Measurements from ENCODE around the gene P2RX6.
"Not testable (repeated sequence)": the region's sequence is repeated elsewhere in the genome, so short reads cannot be mapped to it uniquely, and the experiment has no call there.

P2RX6 gene

GRCh38 chr22:21052715-21053459 is 37.9 kb downstream of the P2RX6 start:
- DNase-seq (ENCODE audit: low spot score) = no peak

GRCh38 chr22:21054046-21054713 is 39.2 kb downstream of the P2RX6 start:
- no peak for DNase-seq (ENCODE audit: low spot score)

DNA sequence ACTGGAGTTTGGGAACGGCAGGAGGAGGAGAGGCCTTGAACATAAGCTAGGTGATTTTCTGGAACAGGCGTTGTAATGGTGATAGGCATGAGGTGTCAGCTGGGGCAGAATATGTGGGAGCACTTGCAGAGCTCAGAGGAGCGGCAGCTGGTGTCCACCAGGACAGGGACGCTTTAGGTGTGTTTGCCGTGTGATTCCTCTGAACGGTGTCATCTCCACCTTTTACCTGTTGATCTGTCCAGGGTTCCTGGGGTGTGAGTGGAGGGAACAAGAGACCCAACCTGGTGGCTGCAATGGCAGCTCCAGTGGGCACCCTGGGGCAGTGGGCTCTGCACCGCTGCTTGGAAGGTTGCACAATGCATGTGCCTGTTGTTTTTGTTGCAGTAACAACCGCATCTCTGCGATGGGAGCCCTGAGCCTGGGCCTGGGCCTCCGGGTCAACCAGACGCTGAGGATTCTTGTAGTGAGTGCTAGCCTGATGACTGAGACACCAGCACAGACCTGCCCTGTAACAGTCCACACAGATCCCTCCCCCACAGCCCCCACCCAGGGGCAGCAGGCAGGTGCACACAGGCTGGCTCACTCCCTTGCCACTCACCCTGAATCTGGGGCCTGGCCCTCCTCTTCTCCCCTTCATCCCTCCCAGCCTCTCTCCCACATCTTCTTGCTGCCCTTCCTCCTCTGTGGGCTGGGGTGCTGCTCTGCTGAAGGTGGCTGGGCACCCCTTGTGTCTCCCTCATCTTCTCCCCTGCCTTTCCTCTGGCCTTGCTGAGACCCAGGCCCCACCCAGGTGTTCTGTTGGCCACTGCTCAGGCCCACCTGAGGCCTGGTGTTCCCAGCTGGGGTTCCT is 40.0 kb downstream of the P2RX6 start:
- DNase-seq (ENCODE audit: low spot score) = no peak

DNA sequence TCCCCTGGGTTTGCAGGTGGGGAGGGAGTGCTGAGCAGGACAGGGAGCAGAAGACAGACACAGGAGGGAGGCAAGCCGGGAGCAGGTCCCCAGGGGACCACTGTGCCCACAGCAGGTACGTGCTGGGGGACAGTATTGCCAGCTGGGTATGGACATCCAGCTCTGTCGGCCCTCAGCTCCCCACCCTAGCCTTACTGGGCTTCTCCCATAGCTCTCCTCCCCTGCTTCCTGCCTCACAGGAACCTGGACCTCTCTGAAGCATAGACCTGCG is 40.5 kb downstream of the P2RX6 start:
- no peak for DNase-seq (ENCODE audit: low spot score)

DNA sequence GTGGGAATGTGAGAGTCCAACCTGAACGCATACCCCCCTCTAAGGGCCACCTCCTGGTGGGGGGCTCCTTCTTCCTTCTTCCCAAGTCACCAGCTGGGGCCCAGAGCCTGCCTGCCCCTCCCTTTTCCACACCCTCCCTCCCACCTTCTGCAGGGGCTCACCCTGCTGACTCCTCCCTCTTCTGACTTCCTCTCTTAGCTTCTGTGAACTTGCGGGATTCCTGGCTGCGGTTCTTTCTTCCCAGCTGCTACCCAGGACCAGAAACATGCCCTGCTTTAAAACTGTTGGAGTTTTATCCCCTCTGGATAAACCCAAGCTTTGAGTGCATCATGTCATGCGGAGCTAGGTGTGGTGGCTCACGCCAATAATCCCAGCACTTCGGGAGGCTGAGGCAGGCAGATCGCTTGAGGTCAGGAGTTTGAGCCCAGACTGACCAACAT is 40.9 kb downstream of the P2RX6 start:
- DNase-seq (ENCODE audit: low spot score) = no peak

GRCh38 chr22:21060363-21060762 is 45.4 kb downstream of the P2RX6 start:
- not testable (repeated sequence) for DNase-seq (ENCODE audit: low spot score)

- not testable (repeated sequence) for DNase-seq (ENCODE audit: low spot score)
Measured at GRCh38 chr22:21061660-21062321, 46.8 kb downstream of the P2RX6 start.

GRCh38 chr22:21064425-21064824 is 49.5 kb downstream of the P2RX6 start:
- not testable (repeated sequence) for DNase-seq (ENCODE audit: low spot score)

- no peak for DNase-seq (ENCODE audit: low spot score)
Measured at GRCh38 chr22:21064917-21065864, 50.2 kb downstream of the P2RX6 start.

DNA sequence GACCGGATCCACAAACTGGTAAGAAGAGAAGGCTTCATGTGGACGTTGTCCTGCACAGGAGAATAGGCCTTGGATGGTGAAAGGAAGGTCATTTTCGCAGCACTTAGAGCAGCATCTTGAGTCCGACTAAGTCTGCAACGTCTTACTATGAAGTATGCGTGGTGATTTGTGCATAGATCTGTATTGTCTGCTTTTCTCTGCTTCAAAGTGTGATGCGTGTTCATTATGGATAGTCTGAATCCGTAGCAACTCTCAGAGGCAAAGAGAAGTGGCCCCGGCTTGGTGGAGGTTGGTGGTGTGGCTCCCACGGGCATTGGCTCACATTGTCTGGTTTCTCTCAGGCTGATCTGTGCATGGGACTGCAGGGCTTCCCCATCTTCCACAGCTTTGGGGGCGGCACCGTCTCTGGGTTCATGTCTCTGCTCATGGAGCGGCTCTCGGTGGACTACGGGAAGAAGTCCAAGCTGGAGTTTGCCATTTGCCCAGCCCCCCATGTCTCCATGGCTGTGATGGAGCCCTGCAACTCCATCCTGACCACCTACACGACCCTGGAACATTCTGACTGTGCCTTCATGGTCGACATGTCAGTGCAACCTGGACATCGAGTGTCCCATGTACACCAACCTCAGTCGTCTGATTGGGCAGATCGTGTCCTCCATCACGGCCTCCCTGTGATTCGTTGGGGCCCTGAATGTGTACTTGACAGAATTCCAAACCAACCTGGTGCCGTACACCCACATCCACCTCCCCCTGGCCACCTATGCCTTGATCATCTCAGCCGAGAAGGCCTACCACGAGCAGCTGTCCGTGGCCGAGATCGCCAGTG is 52.3 kb downstream of the P2RX6 start:
- no peak for DNase-seq (ENCODE audit: low spot score)

DNA sequence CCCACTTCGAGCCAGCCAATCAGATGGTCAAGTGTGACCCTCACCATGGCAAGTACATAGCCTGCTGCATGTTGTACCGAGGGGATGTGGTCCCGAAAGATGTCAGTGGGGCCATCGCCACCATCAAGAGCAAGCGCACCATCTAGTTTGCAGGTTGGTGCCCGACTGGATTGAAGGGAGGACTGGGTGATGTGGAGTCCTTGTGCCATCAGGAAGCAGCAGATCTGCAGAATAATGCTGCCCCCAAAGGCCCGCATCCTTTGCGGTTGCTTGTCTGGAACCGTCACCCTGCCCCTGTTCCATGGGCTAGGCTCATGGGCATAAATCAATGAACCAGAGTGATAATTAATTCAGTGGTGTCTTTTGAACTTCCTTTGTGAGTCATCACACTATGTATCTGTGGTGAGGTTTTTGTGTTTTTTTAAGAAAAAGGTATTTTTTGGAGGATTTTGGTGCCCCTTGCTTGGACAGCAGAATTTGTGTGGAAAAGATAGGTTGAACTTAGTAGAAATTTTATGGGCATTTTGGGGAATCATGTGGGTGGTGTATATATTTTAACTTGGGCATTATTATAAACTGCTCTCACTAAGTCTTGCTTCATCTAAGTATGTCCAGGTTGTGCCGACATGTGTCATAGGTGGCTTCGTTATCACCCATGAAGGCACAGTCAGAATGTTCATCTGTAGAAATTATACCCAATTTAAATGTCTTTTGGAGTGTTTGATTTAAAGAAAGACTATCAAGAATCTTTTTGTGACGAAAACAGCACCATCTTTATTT is 53.1 kb downstream of the P2RX6 start:
- DNase-seq (ENCODE audit: low spot score) = no peak

DNA sequence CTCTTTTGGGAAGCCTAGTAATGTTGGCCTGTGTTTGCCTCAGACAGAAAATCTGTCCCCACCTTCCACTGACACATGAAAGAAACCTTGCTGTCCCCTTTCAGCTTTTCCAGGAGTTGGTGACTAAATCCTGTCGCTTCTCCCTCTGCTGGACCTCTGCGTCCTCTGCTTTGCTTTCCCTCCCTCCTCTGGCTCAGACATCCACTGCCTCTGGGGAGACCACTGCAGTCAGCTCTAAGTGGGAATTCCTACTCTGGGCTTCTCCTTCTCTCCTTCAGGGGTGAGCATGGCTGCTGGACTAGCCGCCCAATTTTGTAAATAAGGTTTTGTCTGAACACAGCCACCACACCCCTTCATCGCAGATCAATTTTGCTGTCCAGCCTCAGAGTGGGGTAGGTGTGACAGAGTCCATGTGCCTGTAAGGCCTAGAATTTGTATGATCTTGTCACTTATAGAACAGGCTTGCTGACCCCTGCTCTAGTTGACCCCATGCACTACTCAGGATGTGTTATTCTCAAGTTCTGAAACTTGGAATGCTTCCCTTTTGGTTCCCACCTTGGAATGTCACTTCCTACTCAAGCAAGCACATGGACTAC is 53.8 kb downstream of the P2RX6 start:
- DNase-seq (ENCODE audit: low spot score) = no peak

DNA sequence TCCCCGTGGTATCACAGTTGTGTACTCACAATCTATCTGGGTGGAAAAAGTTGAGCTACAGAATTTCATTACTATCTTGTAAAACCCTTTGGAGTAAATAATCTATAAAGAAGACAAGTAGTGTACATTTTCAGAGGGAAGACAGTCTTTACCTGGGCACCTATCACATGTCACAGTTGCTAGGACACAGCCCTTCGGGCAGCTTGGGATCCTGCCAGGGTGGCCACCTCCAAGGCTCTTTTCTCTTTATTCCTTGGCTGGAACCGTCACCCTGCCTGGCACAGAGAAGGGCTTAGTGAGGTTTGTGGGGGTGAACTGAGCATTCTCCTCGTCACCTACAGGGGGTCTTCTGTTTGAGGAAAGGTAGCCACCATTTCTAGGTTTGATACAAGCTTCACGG is 54.4 kb downstream of the P2RX6 start:
- no peak for DNase-seq (ENCODE audit: low spot score)

GRCh38 chr22:21070690-21071615 is 56.0 kb downstream of the P2RX6 start:
- DNase-seq (ENCODE audit: low spot score) = no peak

DNA sequence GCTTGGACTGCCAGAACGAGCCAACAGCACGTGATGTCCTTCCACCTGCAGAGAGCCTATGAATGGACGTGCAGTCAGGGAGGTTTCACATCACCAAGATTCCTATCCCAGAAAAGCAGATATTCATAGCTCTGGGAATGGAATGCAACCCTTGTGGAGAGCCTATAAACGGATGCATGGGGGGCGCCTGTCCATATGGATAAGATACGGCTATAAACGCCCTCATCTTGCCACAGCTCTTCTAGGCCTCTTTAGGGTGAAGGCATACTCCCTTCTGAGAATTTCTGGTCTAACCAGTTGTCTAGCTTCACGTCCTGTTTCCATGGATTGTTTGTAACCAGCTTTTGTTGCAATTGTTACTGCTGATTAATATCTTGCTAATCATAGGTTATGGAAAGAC is 56.8 kb downstream of the P2RX6 start:
- DNase-seq (ENCODE audit: low spot score) = not testable (repeated sequence)

DNA sequence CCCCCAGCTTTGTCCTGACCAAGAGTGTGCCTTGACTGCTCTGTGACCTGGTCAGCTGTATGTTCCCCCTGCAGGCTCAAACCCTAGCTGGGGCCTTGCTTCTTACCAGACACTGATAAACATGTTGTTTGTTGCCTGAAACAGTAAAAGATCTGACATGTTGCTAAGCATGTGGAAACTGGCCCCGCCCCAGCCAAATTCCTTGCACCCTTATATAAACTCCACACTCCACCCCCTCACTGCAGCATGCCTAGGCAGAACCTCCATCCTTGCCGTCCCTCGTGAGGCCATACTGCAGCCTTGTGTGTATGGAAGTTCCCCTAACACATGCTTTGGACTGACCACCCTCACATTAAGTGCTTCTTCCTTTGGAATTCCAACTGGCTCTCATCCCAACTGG is 58.1 kb downstream of the P2RX6 start:
- no peak for DNase-seq (ENCODE audit: low spot score)

DNA sequence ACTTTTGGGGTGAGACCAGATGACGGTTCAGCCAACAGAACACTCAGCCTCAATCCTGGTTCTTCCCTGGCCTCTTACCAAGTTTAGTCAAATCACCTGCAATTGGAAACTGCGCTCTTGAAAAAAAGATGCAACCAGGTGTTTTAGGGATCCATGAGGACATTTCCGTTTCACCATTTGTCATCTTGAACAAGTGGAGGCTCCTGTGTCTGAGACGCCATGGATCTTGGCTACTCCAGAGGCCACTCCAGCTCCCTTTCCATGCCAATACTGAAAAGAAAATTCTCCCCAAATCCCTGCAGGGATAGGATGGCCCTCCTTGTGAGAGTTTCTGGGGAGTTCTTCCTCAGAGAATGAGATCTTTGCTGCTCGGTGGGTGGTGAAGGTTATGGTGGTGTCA is 58.5 kb downstream of the P2RX6 start:
- no peak for DNase-seq (ENCODE audit: low spot score)

DNA sequence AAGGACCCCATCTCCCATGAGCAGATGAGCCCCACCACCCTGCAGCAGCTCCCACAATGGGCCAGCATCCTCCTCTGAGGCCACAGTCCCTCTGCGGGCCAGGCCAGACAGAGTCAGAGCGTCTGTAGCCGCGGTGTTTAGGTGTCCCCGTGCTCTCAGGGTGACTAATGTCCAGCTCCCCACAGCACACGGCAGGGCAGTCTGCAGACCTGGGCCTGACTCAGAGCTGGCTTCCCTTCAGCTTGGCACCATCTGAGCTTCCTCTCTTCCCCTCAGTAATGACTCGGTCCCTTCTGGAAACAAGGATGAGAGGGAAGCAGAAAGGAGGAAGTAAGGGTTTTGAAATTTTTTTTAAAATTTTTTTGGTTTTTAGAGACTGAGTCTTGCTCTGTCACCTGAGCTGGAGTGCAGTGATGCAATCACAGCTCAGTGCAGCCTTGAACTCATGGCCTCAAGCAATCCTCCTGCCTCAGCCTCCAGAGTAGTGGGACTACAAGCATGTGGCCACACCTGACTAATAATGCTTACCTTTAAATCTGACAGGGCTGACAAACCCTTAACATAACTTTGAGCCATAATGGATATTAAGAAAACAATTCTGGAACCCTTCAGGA is 59.2 kb downstream of the P2RX6 start:
- DNase-seq (ENCODE audit: low spot score) = peak; percentile 91
